SK-N-SH (cell line): ENCODE measurements around the gene INPP5E. TPM values are rescaled to one million over a fixed set of nuclear protein-coding genes. Genes with fewer than 3 reads are reported as not detected.

Source experiments
- CTCF ChIA-PET: fragments of 300-600, 350-600 bp; formaldehyde crosslinking; extraction: SDS; loops from one replicate; lab custom pipeline; 2021; lab: Yijun Ruan, JAX
- POLR2A ChIA-PET: fragments of 350-600 bp; sonication (Branson Sonifier 250); formaldehyde crosslinking; extraction: SDS; loops from one replicate; lab custom pipeline; 2020; ENCODE audit warnings: antibody characterized with exemption, inconsistent platforms; lab: Yijun Ruan, JAX
- DNase-seq: peaks from one replicate; pipeline ENCODE4 v3.0.0; 2012
- H2AFZ ChIP-seq: fragments of 200-600 bp; sonication (generic); 2 replicates; pipeline ENCODE4 v1.8.1; 2016; ENCODE audit warnings: antibody characterized with exemption, mild to moderate bottlenecking, low read depth
- H3F3A ChIP-seq: fragments of 200-600 bp; sonication (generic); replicated peaks from 2 replicates; pipeline ENCODE3; 2016; ENCODE audit warnings: antibody characterized with exemption, mild to moderate bottlenecking; ENCODE audit not compliant: insufficient read depth
- H3K27ac ChIP-seq, 2 experiments: fragments of 200-500 bp in 1 of 2; fragments of 200-600 bp in 1 of 2; sonication (Bioruptor generic) in 1 of 2; sonication (generic), shearing (Covaris generic) in 1 of 2; 2 replicates each; pipeline versions ENCODE4 v1.5.1 to v1.6.1; 2014 to 2016; ENCODE audit warnings: low read depth in 2 of 2, inconsistent platforms in 1 of 2, low read length in 1 of 2, mild to moderate bottlenecking in 1 of 2, mixed read lengths in 1 of 2
- H3K27me3 ChIP-seq: fragments of 200-600 bp; sonication (generic), shearing (Covaris generic); 2 replicates; pipeline ENCODE4 v1.6.1; 2016; ENCODE audit warnings: mixed run types; ENCODE audit not compliant: insufficient read depth
- H3K36me3 ChIP-seq, 2 experiments: fragments of 200-500 bp in 1 of 2; fragments of 200-600 bp in 1 of 2; sonication (Bioruptor generic) in 1 of 2; sonication (generic) in 1 of 2; replicated peaks in 1 of 2; 2 replicates each; pipeline versions ENCODE3 to v1.5.1; 2014 to 2016; ENCODE audit warnings: low read length in 1 of 2, mild to moderate bottlenecking in 1 of 2; ENCODE audit not compliant: insufficient read depth in 2 of 2, control insufficient read depth in 1 of 2
- H3K4me1 ChIP-seq, 2 experiments: fragments of 200-500 bp in 1 of 2; fragments of 200-600 bp in 1 of 2; sonication (Bioruptor generic) in 1 of 2; sonication (generic), shearing (Covaris generic) in 1 of 2; 2 replicates each; pipeline versions ENCODE4 v1.5.1 to v1.6.1; 2014 to 2016; ENCODE audit warnings: low read depth in 1 of 2, low read length in 1 of 2, mixed run types in 1 of 2; ENCODE audit not compliant: insufficient read depth in 2 of 2, control insufficient read depth in 1 of 2
- H3K4me2 ChIP-seq: fragments of 200-600 bp; sonication (generic), shearing (Covaris generic); 2 replicates; pipeline ENCODE4 v1.6.1; 2017; ENCODE audit warnings: mixed run types
- H3K4me3 ChIP-seq, 2 experiments: fragments of 200-500 bp in 1 of 2; fragments of 200-600 bp in 1 of 2; sonication (Bioruptor generic) in 1 of 2; sonication (generic), shearing (Covaris generic) in 1 of 2; 2 replicates each; pipeline versions ENCODE4 v1.5.1 to v1.8.1; 2014 to 2016; ENCODE audit warnings: low read depth in 2 of 2, inconsistent platforms in 1 of 2, low read length in 1 of 2, mild to moderate bottlenecking in 1 of 2, mixed read lengths in 1 of 2, moderate library complexity in 1 of 2
- H3K79me2 ChIP-seq: fragments of 200-600 bp; sonication (generic); 2 replicates; pipeline ENCODE4 v1.8.1; 2017; ENCODE audit warnings: mild to moderate bottlenecking; ENCODE audit not compliant: insufficient read depth
- H3K9ac ChIP-seq: fragments of 200-600 bp; sonication (generic); 2 replicates; pipeline ENCODE4 v1.6.1; 2017; ENCODE audit warnings: mixed run types
- H3K9me2 ChIP-seq: fragments of 200-600 bp; sonication (generic); 2 replicates; pipeline ENCODE4 v1.6.1; 2017; ENCODE audit warnings: mixed run types
- H3K9me3 ChIP-seq: fragments of 200-600 bp; sonication (generic); 2 replicates; pipeline ENCODE4 v1.6.1; 2017; ENCODE audit warnings: mixed run types, mild to moderate bottlenecking, moderate library complexity
- H4K20me1 ChIP-seq: fragments of 200-600 bp; sonication (generic); 2 replicates; pipeline ENCODE4 v1.6.1; 2017; ENCODE audit warnings: mild to moderate bottlenecking, mixed run types; ENCODE audit not compliant: insufficient read depth
- EP300 ChIP-seq, 2 experiments: IDR thresholded peaks; 2 replicates each; pipeline versions ENCODE4 v1.4.0 to v1.6.1; 2012; ENCODE audit warnings: borderline replicate concordance in 1 of 2, low read depth in 1 of 2, low read length in 1 of 2
- FOSL2 ChIP-seq: IDR thresholded peaks from 2 replicates; pipeline ENCODE4 v1.4.0; 2012; ENCODE audit warnings: low read depth, mild to moderate bottlenecking, moderate library complexity, borderline replicate concordance
- FOXJ3 ChIP-seq: sonication (generic); formaldehyde crosslinking; IDR thresholded peaks from 2 replicates; pipeline ENCODE4 v1.5.1; 2020; ENCODE audit warnings: mild to moderate bottlenecking, missing genetic modification reagents
- GABPA ChIP-seq: IDR thresholded peaks from 2 replicates; pipeline ENCODE4 v1.4.0; 2012; ENCODE audit warnings: low read depth, mild to moderate bottlenecking
- GATA2 ChIP-seq: sonication (generic); formaldehyde crosslinking; IDR thresholded peaks from 2 replicates; pipeline ENCODE4 v1.5.0; 2020; ENCODE audit warnings: mild to moderate bottlenecking, missing genetic modification reagents
- JUND ChIP-seq: IDR thresholded peaks from 2 replicates; pipeline ENCODE4 v1.4.0; 2012
- MXI1 ChIP-seq: IDR thresholded peaks from 2 replicates; pipeline ENCODE4 v1.6.1; 2012; ENCODE audit warnings: mild to moderate bottlenecking, low read depth, low read length, improper control_type of control experiment
- POLR2AphosphoS5 ChIP-seq: IDR thresholded peaks from 2 replicates; pipeline ENCODE4 v1.6.1; 2012; ENCODE audit warnings: low read depth, low read length
- RAD21 ChIP-seq: IDR thresholded peaks from 2 replicates; pipeline ENCODE4 v1.6.1; 2012; ENCODE audit warnings: mild to moderate bottlenecking, low read length
- RCOR1 ChIP-seq: fragments of 150-350 bp; IDR thresholded peaks from 2 replicates; pipeline ENCODE4 v1.6.1; 2017; ENCODE audit warnings: antibody characterized with exemption, low read length
- RFX5 ChIP-seq: IDR thresholded peaks from 2 replicates; pipeline ENCODE4 v1.6.1; 2012; ENCODE audit warnings: mild to moderate bottlenecking, improper control_type of control experiment, low read length
- RXRA ChIP-seq: IDR thresholded peaks from 2 replicates; pipeline ENCODE4 v1.4.0; 2012; ENCODE audit warnings: low read depth, mild to moderate bottlenecking, borderline replicate concordance
- SIN3A ChIP-seq: IDR thresholded peaks from 2 replicates; pipeline ENCODE4 v1.6.1; 2012; ENCODE audit warnings: low read depth, mild to moderate bottlenecking, low read length, moderate library complexity, borderline replicate concordance
- SMC3 ChIP-seq: IDR thresholded peaks from 2 replicates; pipeline ENCODE4 v1.6.1; 2012; ENCODE audit warnings: low read depth, low read length, improper control_type of control experiment
- TAF1 ChIP-seq: IDR thresholded peaks from 2 replicates; pipeline ENCODE4 v1.6.1; 2012; ENCODE audit warnings: low read depth, mild to moderate bottlenecking, low read length, moderate library complexity, borderline replicate concordance
- TCF12 ChIP-seq: IDR thresholded peaks from 2 replicates; pipeline ENCODE4 v1.4.0; 2012
- YY1 ChIP-seq: IDR thresholded peaks from 2 replicates; pipeline ENCODE4 v1.4.0; 2012; ENCODE audit warnings: low read depth, mild to moderate bottlenecking
- WGBS: methylation state at CpG from one replicate; pipeline ENCODE4 v1.1.6; 2017; ENCODE audit warnings: low lambda C conversion rate; 5-methylcytosine and 5-hydroxymethylcytosine counted together
- polyA plus RNA-seq, 3 experiments: library from polyadenylated mRNA; depleted of rRNA; stranded (reverse); fragments of >200 nt; gene quantifications; 2 replicates each; pipeline ENCODE4 v1.2.3, GENCODE V29; 2012
- TF ChIP-seq, protein P1 (sequence below): IDR thresholded peaks from 2 replicates; pipeline ENCODE4 v1.4.0; 2012; ENCODE audit warnings: low read depth, borderline replicate concordance
- TF ChIP-seq, protein P2 (sequence below): IDR thresholded peaks from 2 replicates; pipeline ENCODE4 v1.4.0; 2012; ENCODE audit warnings: low read depth
- TF ChIP-seq, protein P3 (sequence below): fragments of 200-600 bp; sonication (generic); IDR thresholded peaks from 2 replicates; pipeline ENCODE4 v1.6.1; 2017; ENCODE audit warnings: antibody characterized with exemption, mild to moderate bottlenecking, moderate library complexity
- TF ChIP-seq, protein P4 (sequence below): fragments of 150-350 bp; IDR thresholded peaks from 2 replicates; pipeline ENCODE4 v1.6.1; 2016; ENCODE audit warnings: mild to moderate bottlenecking, low read depth, low read length

Gene INPP5E
- polyA plus RNA-seq, 1 of the 3 experiments (the other 2 are of a cell fraction): 12.8 TPM

DNA sequence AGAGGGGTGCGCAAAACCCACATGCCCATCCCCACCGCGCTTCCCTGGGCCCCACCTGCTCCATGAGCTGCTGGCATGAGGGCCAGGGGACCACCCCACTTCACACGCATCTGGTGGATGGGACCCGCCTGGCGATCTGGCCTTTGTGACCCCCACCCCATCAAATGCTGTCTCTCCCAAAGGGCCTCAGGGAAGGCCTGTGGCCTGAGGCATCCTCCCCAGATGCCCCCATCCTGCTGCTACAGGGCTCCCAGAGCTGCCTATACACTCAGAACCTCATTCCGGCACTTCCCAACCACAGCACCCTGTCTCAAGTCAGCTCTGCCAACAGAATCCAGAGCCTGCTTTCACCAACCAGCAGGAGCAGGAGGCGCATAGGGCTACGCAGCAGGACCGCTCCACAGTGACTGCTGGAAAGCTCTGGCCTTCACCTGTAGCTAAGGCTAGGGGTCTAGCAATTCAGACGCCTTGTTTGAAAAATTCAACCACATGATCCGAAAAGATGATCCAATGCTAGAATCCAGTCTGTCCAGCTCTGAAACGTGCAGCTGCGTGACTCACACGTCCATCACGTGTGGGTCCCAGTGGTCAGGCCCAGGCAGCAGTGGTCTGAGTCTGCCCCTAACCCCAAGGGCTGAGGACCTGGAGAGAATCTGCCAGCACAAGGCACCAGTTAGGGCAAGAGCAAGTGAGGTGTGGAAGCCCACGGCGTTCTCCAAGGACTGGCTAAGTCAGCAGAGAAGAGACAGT lies 38.3 kb downstream of the INPP5E start:
- no peak for DNase-seq
- Histone ChIP-seq H3K4me2 (no peak overlapping the region), H3K79me2 (peaks cover 31% of the 10 kb centered on the region), H3K9ac (no peak overlapping the region), H2AFZ (no peak overlapping the region), H3K9me3 (no peaks in the 10 kb centered on the region), H4K20me1 (peaks cover 5% of the 10 kb centered on the region; the same call in 1 of the 2 replicates), H3K9me2 (no peaks in the 10 kb centered on the region), H3K27me3 (no peaks in the 10 kb centered on the region), H3K4me1 (peaks cover 3 to 19% of the 10 kb centered on the region in 2 experiments; a peak in 2 of 4 replicates), H3K4me3 (no peak overlapping the region), H3F3A (peaks cover 16% of the 10 kb centered on the region), H3K27ac (no peak overlapping the region), H3K36me3 (peaks cover 18 to 67% of the 10 kb centered on the region in 2 experiments)
- POLR2A ChIA-PET: interaction anchor here (1.1 to 1.4 kb wide), 3 partner anchors 8 to 56 kb away, joined by 3 to 4 read pairs (median 4); no protein-coding TSS in a partner anchor
- 92% methylated on average over 16 of the region's 18 CpGs for WGBS
- TF ChIP-seq MXI1 (no peak), TCF12 (no peak), FOSL2 (no peak), RXRA (no peak), YY1 (no peak)
- TF ChIP-seq, protein P1, sequence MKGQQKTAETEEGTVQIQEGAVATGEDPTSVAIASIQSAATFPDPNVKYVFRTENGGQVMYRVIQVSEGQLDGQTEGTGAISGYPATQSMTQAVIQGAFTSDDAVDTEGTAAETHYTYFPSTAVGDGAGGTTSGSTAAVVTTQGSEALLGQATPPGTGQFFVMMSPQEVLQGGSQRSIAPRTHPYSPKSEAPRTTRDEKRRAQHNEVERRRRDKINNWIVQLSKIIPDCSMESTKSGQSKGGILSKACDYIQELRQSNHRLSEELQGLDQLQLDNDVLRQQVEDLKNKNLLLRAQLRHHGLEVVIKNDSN: no peak
- TF ChIP-seq, protein P2, sequence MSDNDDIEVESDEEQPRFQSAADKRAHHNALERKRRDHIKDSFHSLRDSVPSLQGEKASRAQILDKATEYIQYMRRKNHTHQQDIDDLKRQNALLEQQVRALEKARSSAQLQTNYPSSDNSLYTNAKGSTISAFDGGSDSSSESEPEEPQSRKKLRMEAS: no peak
- CTCF ChIA-PET: interaction anchor here (0.6 to 6.8 kb wide), 22 partner anchors 8 to 160 kb away, joined by 3 to 42 read pairs (median 4); partner anchors contain the start of genes CARD9, DNLZ, ENTR1 and PMPCA

DNA sequence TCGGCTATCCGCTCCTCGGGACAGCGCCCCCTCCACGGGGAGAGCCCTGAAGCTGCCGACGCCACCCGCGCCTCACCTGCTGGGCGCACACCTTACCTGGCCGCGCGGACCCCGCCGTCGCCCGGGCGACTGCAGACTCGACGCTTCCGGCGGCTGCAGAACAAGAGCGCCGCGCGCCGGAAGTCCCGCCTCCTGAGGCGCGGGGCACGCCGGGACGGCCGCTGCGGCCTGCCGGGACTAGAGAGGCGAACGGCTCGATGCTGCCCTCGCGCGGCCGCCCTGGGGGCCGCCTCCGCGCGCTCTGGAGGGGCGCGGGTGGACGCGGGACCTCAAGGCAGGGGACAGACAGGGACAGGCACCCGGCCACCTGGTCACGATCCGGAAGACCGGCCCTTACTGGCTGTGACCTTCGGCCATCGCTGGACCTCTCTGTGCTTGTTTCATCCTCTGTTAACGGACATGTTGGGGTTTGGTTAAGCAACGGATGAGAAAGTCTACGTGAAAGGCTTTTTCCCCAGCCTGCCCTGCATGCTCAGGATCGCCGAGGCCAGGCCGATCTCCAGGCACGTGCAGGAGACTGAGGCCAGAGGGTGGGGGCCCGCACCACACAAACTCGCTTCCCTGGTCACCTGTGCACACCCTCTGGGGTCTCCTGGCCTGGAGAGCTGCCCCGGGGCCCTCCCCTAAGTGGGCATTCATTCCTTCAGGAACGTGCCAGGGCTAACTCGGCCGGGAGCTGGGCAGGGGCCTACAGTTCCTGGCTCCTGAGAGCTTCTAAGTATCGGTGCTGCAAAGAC lies 39.4 kb downstream of the INPP5E start, which contains the start of gene SNAPC4:
TSS of gene SNAPC4 (minus strand) at position 133 of the 797 bp plus-strand sequence. CDS start 1,742 bp downstream, outside the sequence.
- Histone ChIP-seq H3K4me2 (peak within 1 kb of the TSS; percentile 97), H3K9me3 (no peaks in the 10 kb centered on the region), H3K79me2 (peaks cover 32% of the 10 kb centered on the region), H3K9me2 (no peaks in the 10 kb centered on the region), H2AFZ (peak within 1 kb of the TSS; percentile 85; the same call in 1 of the 2 replicates), H3K27me3 (no peaks in the 10 kb centered on the region), H3K36me3 (peaks cover 23 to 67% of the 10 kb centered on the region in 2 experiments), H3K4me3 (peak within 1 kb of the TSS; percentile 85 to 99), H3K9ac (peak within 1 kb of the TSS; percentile 83), H4K20me1 (peaks cover 5% of the 10 kb centered on the region; the same call in 1 of the 2 replicates), H3F3A (peaks cover 10% of the 10 kb centered on the region), H3K4me1 (peaks cover 3 to 19% of the 10 kb centered on the region in 2 experiments; a peak in 2 of 4 replicates), H3K27ac (peak within 1 kb of the TSS; percentile 30 to 73; a peak in 2 of 4 replicates)
- ChIA-PET POLR2A (interaction anchor here (1.2 to 1.4 kb wide), 2 partner anchors 9 to 54 kb away, joined by 4 read pairs; no protein-coding TSS in a partner anchor), CTCF (interaction anchor here (0.6 to 6.8 kb wide), 24 partner anchors 9 to 308 kb away, joined by 3 to 42 read pairs (median 4); partner anchors contain the start of genes CARD9, DNLZ, ENTR1 and PMPCA)
- 21% methylated on average over 23 of the region's 71 CpGs for WGBS
- DNase-seq: peak; percentile 99
- peak; percentile 44; the same call in 1 of the 2 replicates for TF ChIP-seq RCOR1
- 0 out of 2 replicates have a peak, but pooled peaks have one; percentile 57 for TF ChIP-seq MXI1
- TF ChIP-seq, protein P3, sequence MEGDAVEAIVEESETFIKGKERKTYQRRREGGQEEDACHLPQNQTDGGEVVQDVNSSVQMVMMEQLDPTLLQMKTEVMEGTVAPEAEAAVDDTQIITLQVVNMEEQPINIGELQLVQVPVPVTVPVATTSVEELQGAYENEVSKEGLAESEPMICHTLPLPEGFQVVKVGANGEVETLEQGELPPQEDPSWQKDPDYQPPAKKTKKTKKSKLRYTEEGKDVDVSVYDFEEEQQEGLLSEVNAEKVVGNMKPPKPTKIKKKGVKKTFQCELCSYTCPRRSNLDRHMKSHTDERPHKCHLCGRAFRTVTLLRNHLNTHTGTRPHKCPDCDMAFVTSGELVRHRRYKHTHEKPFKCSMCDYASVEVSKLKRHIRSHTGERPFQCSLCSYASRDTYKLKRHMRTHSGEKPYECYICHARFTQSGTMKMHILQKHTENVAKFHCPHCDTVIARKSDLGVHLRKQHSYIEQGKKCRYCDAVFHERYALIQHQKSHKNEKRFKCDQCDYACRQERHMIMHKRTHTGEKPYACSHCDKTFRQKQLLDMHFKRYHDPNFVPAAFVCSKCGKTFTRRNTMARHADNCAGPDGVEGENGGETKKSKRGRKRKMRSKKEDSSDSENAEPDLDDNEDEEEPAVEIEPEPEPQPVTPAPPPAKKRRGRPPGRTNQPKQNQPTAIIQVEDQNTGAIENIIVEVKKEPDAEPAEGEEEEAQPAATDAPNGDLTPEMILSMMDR: peak; percentile 82
- peak; percentile 90 for TF ChIP-seq GABPA
- peak in 1 of 2 experiments; percentile 19; a peak in 1 of 4 replicates for TF ChIP-seq EP300 (IDR thresholded peaks at IDR 0.05; ENCODE audit: borderline replicate concordance in 1 of 2, low read depth in 1 of 2, low read length in 1 of 2)
- peak; percentile 67 for TF ChIP-seq SMC3
- TF ChIP-seq, protein P4, sequence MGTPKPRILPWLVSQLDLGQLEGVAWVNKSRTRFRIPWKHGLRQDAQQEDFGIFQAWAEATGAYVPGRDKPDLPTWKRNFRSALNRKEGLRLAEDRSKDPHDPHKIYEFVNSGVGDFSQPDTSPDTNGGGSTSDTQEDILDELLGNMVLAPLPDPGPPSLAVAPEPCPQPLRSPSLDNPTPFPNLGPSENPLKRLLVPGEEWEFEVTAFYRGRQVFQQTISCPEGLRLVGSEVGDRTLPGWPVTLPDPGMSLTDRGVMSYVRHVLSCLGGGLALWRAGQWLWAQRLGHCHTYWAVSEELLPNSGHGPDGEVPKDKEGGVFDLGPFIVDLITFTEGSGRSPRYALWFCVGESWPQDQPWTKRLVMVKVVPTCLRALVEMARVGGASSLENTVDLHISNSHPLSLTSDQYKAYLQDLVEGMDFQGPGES: no peak
- TF ChIP-seq RFX5: peak; percentile 46; the same call in 1 of the 2 replicates
- TF ChIP-seq SIN3A: peak; percentile 90; the same call in 1 of the 2 replicates
- peak; percentile 76 for TF ChIP-seq RAD21
- TF ChIP-seq JUND: no peak
- TF ChIP-seq POLR2AphosphoS5: peak; percentile 73
- TF ChIP-seq FOXJ3 (CRISPR knock-in tag): no peak
- TF ChIP-seq TAF1: peak; percentile 96; the same call in 1 of the 2 replicates
- no peak for TF ChIP-seq GATA2 (CRISPR knock-in tag)
